ENCODE measurements around the gene TMEM256. TPM values are rescaled to one million over a fixed set of nuclear protein-coding genes. Genes with fewer than 3 reads are reported as not detected.
"Not testable (repeated sequence)": the region's sequence is repeated elsewhere in the genome, so short reads cannot be mapped to it uniquely, and the experiment has no call there.

Gene TMEM256
- total RNA-seq, 1 donor from 2014 or later = 53.5 TPM

GRCh38 chr17:7393613-7394451 lies 10.1 kb downstream of the TMEM256 start:
- DNase-seq = no peak
- intact Hi-C loops (cut with micrococcal nuclease) = no loop called here
- ATAC-seq = peak; percentile 21

GRCh38 chr17:7392696-7393612 lies 10.9 kb downstream of the TMEM256 start:
- DNase-seq (no peak), ATAC-seq (no peak)
- intact Hi-C loops (cut with micrococcal nuclease) = no loop called here

- no peak for ATAC-seq
- DNase-seq = no peak
- intact Hi-C loops (cut with micrococcal nuclease) = no loop called here
Measured at GRCh38 chr17:7391307-7391706, 12.6 kb downstream of the TMEM256 start.

- ATAC-seq (no peak), DNase-seq (no peak)
- intact Hi-C loops (cut with micrococcal nuclease) = no loop called here
Measured at GRCh38 chr17:7389924-7390910, 13.7 kb downstream of the TMEM256 start.

- intact Hi-C loops (cut with micrococcal nuclease) = no loop called here
- DNase-seq = no peak
- no peak for ATAC-seq
Measured at GRCh38 chr17:7388856-7389255, 15.0 kb downstream of the TMEM256 start.

- intact Hi-C loops (cut with micrococcal nuclease) = no loop called here
- ATAC-seq (no peak), DNase-seq (no peak)
Measured at GRCh38 chr17:7384489-7385081, 19.3 kb downstream of the TMEM256 start.

- DNase-seq (peak; percentile 68), ATAC-seq (peak; percentile 57)
- intact Hi-C loops (cut with micrococcal nuclease) = no loop called here
Measured at GRCh38 chr17:7383742-7384488, 20.0 kb downstream of the TMEM256 start.

GRCh38 chr17:7383371-7383741 lies 20.5 kb downstream of the TMEM256 start:
- ATAC-seq = no peak
- intact Hi-C loops (cut with micrococcal nuclease) = no loop called here
- DNase-seq = no peak

GRCh38 chr17:7382901-7383300 lies 21.0 kb downstream of the TMEM256 start:
- no peak for ATAC-seq
- no peak for DNase-seq
- intact Hi-C loops (cut with micrococcal nuclease) = no loop called here

GRCh38 chr17:7380855-7381683 lies 22.8 kb downstream of the TMEM256 start, which contains the start of gene TNK1:
TSS of gene TNK1 (plus strand) at chr17:7381089. CDS start at chr17:7382927, 1,838 bp downstream.
- intact Hi-C loops (cut with micrococcal nuclease) = no loop called here
- ATAC-seq (peak; percentile 73), DNase-seq (peak; percentile 74)

- peak; percentile 80 for DNase-seq
- peak; percentile 87 for ATAC-seq
- intact Hi-C loops (cut with micrococcal nuclease) = no loop called here
Measured at GRCh38 chr17:7380321-7380720, 23.6 kb downstream of the TMEM256 start.

GRCh38 chr17:7379134-7379533 lies 24.8 kb downstream of the TMEM256 start:
- intact Hi-C loops (cut with micrococcal nuclease) = no loop called here
- ATAC-seq (no peak), DNase-seq (no peak)

- DNase-seq (no peak), ATAC-seq (no peak)
- intact Hi-C loops (cut with micrococcal nuclease) = no loop called here
Measured at GRCh38 chr17:7374353-7374752, 29.5 kb downstream of the TMEM256 start.

GRCh38 chr17:7370853-7371252 lies 33.0 kb downstream of the TMEM256 start:
- intact Hi-C loops (cut with micrococcal nuclease) = no loop called here
- ATAC-seq (no peak), DNase-seq (no peak)

GRCh38 chr17:7369825-7370224 lies 34.1 kb downstream of the TMEM256 start:
- DNase-seq (no peak), ATAC-seq (no peak)
- intact Hi-C loops (cut with micrococcal nuclease) = no loop called here

GRCh38 chr17:7368599-7368994 lies 35.3 kb downstream of the TMEM256 start:
- ATAC-seq; intact Hi-C loops (cut with micrococcal nuclease); DNase-seq: not testable (repeated sequence)
